SK-N-SH (cell line): ENCODE data around the gene BCL11A. TPM values are rescaled to one million over a fixed set of nuclear protein-coding genes. Genes with fewer than 3 reads are reported as not detected.

Experiments
- CTCF ChIA-PET: fragments of 300-600, 350-600 bp; formaldehyde crosslinking; extraction: SDS; loops from one replicate; lab custom pipeline; 2021; lab: Yijun Ruan, JAX
- POLR2A ChIA-PET: fragments of 350-600 bp; sonication (Branson Sonifier 250); formaldehyde crosslinking; extraction: SDS; loops from one replicate; lab custom pipeline; 2020; ENCODE audit warnings: antibody characterized with exemption, inconsistent platforms; lab: Yijun Ruan, JAX
- DNase-seq: peaks from one replicate; pipeline ENCODE4 v3.0.0; 2012
- H2AFZ ChIP-seq: fragments of 200-600 bp; sonication (generic); 2 replicates; pipeline ENCODE4 v1.8.1; 2016; ENCODE audit warnings: antibody characterized with exemption, mild to moderate bottlenecking, low read depth
- H3F3A ChIP-seq: fragments of 200-600 bp; sonication (generic); replicated peaks from 2 replicates; pipeline ENCODE3; 2016; ENCODE audit warnings: antibody characterized with exemption, mild to moderate bottlenecking; ENCODE audit not compliant: insufficient read depth
- H3K27ac ChIP-seq, 2 experiments: fragments of 200-500 bp in 1 of 2; fragments of 200-600 bp in 1 of 2; sonication (Bioruptor generic) in 1 of 2; sonication (generic), shearing (Covaris generic) in 1 of 2; 2 replicates each; pipeline versions ENCODE4 v1.5.1 to v1.6.1; 2014 to 2016; ENCODE audit warnings: low read depth in 2 of 2, inconsistent platforms in 1 of 2, low read length in 1 of 2, mild to moderate bottlenecking in 1 of 2, mixed read lengths in 1 of 2
- H3K27me3 ChIP-seq: fragments of 200-600 bp; sonication (generic), shearing (Covaris generic); 2 replicates; pipeline ENCODE4 v1.6.1; 2016; ENCODE audit warnings: mixed run types; ENCODE audit not compliant: insufficient read depth
- H3K36me3 ChIP-seq, 2 experiments: fragments of 200-500 bp in 1 of 2; fragments of 200-600 bp in 1 of 2; sonication (Bioruptor generic) in 1 of 2; sonication (generic) in 1 of 2; replicated peaks in 1 of 2; 2 replicates each; pipeline versions ENCODE3 to v1.5.1; 2014 to 2016; ENCODE audit warnings: low read length in 1 of 2, mild to moderate bottlenecking in 1 of 2; ENCODE audit not compliant: insufficient read depth in 2 of 2, control insufficient read depth in 1 of 2
- H3K4me1 ChIP-seq, 2 experiments: fragments of 200-500 bp in 1 of 2; fragments of 200-600 bp in 1 of 2; sonication (Bioruptor generic) in 1 of 2; sonication (generic), shearing (Covaris generic) in 1 of 2; 2 replicates each; pipeline versions ENCODE4 v1.5.1 to v1.6.1; 2014 to 2016; ENCODE audit warnings: low read depth in 1 of 2, low read length in 1 of 2, mixed run types in 1 of 2; ENCODE audit not compliant: insufficient read depth in 2 of 2, control insufficient read depth in 1 of 2
- H3K4me2 ChIP-seq: fragments of 200-600 bp; sonication (generic), shearing (Covaris generic); 2 replicates; pipeline ENCODE4 v1.6.1; 2017; ENCODE audit warnings: mixed run types
- H3K4me3 ChIP-seq, 2 experiments: fragments of 200-500 bp in 1 of 2; fragments of 200-600 bp in 1 of 2; sonication (Bioruptor generic) in 1 of 2; sonication (generic), shearing (Covaris generic) in 1 of 2; 2 replicates each; pipeline versions ENCODE4 v1.5.1 to v1.8.1; 2014 to 2016; ENCODE audit warnings: low read depth in 2 of 2, inconsistent platforms in 1 of 2, low read length in 1 of 2, mild to moderate bottlenecking in 1 of 2, mixed read lengths in 1 of 2, moderate library complexity in 1 of 2
- H3K79me2 ChIP-seq: fragments of 200-600 bp; sonication (generic); 2 replicates; pipeline ENCODE4 v1.8.1; 2017; ENCODE audit warnings: mild to moderate bottlenecking; ENCODE audit not compliant: insufficient read depth
- H3K9ac ChIP-seq: fragments of 200-600 bp; sonication (generic); 2 replicates; pipeline ENCODE4 v1.6.1; 2017; ENCODE audit warnings: mixed run types
- H3K9me2 ChIP-seq: fragments of 200-600 bp; sonication (generic); 2 replicates; pipeline ENCODE4 v1.6.1; 2017; ENCODE audit warnings: mixed run types
- H3K9me3 ChIP-seq: fragments of 200-600 bp; sonication (generic); 2 replicates; pipeline ENCODE4 v1.6.1; 2017; ENCODE audit warnings: mixed run types, mild to moderate bottlenecking, moderate library complexity
- H4K20me1 ChIP-seq: fragments of 200-600 bp; sonication (generic); 2 replicates; pipeline ENCODE4 v1.6.1; 2017; ENCODE audit warnings: mild to moderate bottlenecking, mixed run types; ENCODE audit not compliant: insufficient read depth
- CHD2 ChIP-seq: fragments of 150-350 bp; IDR thresholded peaks from 2 replicates; pipeline ENCODE4 v1.6.1; 2018; ENCODE audit warnings: low read length; ENCODE audit not compliant: partially characterized antibody
- EP300 ChIP-seq, 2 experiments: IDR thresholded peaks; 2 replicates each; pipeline versions ENCODE4 v1.4.0 to v1.6.1; 2012; ENCODE audit warnings: borderline replicate concordance in 1 of 2, low read depth in 1 of 2, low read length in 1 of 2
- FOXM1 ChIP-seq: IDR thresholded peaks from 2 replicates; pipeline ENCODE4 v1.4.0; 2012; ENCODE audit warnings: low read depth, mild to moderate bottlenecking
- GABPA ChIP-seq: IDR thresholded peaks from 2 replicates; pipeline ENCODE4 v1.4.0; 2012; ENCODE audit warnings: low read depth, mild to moderate bottlenecking
- IRF3 ChIP-seq: fragments of 150-350 bp; IDR thresholded peaks from 2 replicates; pipeline ENCODE4 v1.6.1; 2016; ENCODE audit warnings: mild to moderate bottlenecking, low read depth, low read length
- MAX ChIP-seq: IDR thresholded peaks from 2 replicates; pipeline ENCODE4 v1.4.0; 2012; ENCODE audit warnings: low read depth
- MEF2A ChIP-seq: IDR thresholded peaks from 2 replicates; pipeline ENCODE4 v1.4.0; 2012; ENCODE audit warnings: low read depth, borderline replicate concordance
- NFIC ChIP-seq: IDR thresholded peaks from 2 replicates; pipeline ENCODE4 v1.4.0; 2012; ENCODE audit warnings: borderline replicate concordance
- NRF1 ChIP-seq: IDR thresholded peaks from 2 replicates; pipeline ENCODE4 v1.6.1; 2012; ENCODE audit warnings: low read depth, mild to moderate bottlenecking, low read length
- POLR2AphosphoS5 ChIP-seq: IDR thresholded peaks from 2 replicates; pipeline ENCODE4 v1.6.1; 2012; ENCODE audit warnings: low read depth, low read length
- RCOR1 ChIP-seq: fragments of 150-350 bp; IDR thresholded peaks from 2 replicates; pipeline ENCODE4 v1.6.1; 2017; ENCODE audit warnings: antibody characterized with exemption, low read length
- RXRA ChIP-seq: IDR thresholded peaks from 2 replicates; pipeline ENCODE4 v1.4.0; 2012; ENCODE audit warnings: low read depth, mild to moderate bottlenecking, borderline replicate concordance
- TAF1 ChIP-seq: IDR thresholded peaks from 2 replicates; pipeline ENCODE4 v1.6.1; 2012; ENCODE audit warnings: low read depth, mild to moderate bottlenecking, low read length, moderate library complexity, borderline replicate concordance
- TEAD4 ChIP-seq: IDR thresholded peaks from 2 replicates; pipeline ENCODE4 v1.4.0; 2012; ENCODE audit warnings: mild to moderate bottlenecking, borderline replicate concordance; ENCODE audit not compliant: insufficient read depth
- YY1 ChIP-seq: IDR thresholded peaks from 2 replicates; pipeline ENCODE4 v1.4.0; 2012; ENCODE audit warnings: low read depth, mild to moderate bottlenecking
- WGBS: methylation state at CpG from one replicate; pipeline ENCODE4 v1.1.6; 2017; ENCODE audit warnings: low lambda C conversion rate; 5-methylcytosine and 5-hydroxymethylcytosine counted together
- polyA plus RNA-seq, 3 experiments: library from polyadenylated mRNA; depleted of rRNA; stranded (reverse); fragments of >200 nt; gene quantifications; 2 replicates each; pipeline ENCODE4 v1.2.3, GENCODE V29; 2012
- TF ChIP-seq, protein P1 (sequence below): IDR thresholded peaks from 2 replicates; pipeline ENCODE4; 2012

Gene BCL11A
- polyA plus RNA-seq, 1 of the 3 experiments (the other 2 are of a cell fraction): 1.9 TPM

DNA sequence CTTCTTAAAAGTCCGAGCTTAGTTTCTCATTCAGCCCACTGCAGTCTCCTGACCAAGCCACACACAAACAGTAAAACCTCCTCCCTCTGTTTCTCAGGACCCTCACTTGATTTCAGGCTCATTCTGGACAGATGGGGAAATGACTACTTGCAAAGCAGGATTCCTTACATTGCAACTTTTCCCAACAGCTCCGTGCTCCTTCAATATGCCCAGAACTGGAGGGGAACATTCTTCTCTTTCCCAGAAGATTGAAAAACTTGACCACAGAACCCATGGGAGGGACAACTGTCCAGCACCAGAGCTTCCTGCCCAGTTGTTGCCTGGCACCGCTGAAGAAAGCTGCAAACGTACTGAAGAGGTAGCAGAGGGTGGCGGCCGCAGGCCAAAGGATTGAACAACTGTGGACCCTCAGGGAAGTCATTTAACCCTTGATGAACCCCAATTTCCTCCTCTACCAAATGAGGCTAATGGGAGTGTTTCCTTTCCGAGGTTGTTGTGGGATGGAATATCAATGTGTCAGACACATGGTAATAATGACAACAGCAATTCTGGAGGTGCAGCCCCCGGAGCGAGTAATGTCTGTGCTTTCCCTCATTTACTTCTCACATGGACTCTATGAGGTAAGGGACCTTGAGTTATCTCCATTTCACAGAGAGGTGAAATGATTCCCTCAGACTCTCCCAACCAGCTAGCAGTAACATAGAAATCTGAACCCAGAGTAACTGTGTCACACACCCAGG is 25.0 kb downstream of the BCL11A start (continued):
- TF ChIP-seq TAF1: no peak
- TF ChIP-seq RXRA: no peak
- no peak for TF ChIP-seq EP300 (IDR thresholded peaks at IDR 0.05; ENCODE audit: borderline replicate concordance in 1 of 2, low read depth in 1 of 2, low read length in 1 of 2)
- no peak for TF ChIP-seq IRF3
- no peak for TF ChIP-seq CHD2
- TF ChIP-seq MAX: no peak
- TF ChIP-seq TEAD4: no peak
- no peak for TF ChIP-seq MEF2A
- TF ChIP-seq, all 33 proteins: peak for 0

GRCh38 chr2:60527762-60528161 is 25.7 kb downstream of the BCL11A start:
- POLR2A ChIA-PET: interaction anchor here (0.7 kb wide), 1 partner anchor 13 kb away, joined by 3 read pairs; no protein-coding TSS in a partner anchor
- WGBS: 79% methylated on average over 8 of the region's 8 CpGs
- no peaks in the 10 kb centered on the region for H3K27me3 ChIP-seq
- no peaks in the 10 kb centered on the region for H3K9me3 ChIP-seq
- no peak overlapping the region for H3K9ac ChIP-seq
- no peak overlapping the region for H3K27ac ChIP-seq
- TF ChIP-seq FOXM1: no peak
- TF ChIP-seq NFIC: no peak
- TF ChIP-seq, protein P1, sequence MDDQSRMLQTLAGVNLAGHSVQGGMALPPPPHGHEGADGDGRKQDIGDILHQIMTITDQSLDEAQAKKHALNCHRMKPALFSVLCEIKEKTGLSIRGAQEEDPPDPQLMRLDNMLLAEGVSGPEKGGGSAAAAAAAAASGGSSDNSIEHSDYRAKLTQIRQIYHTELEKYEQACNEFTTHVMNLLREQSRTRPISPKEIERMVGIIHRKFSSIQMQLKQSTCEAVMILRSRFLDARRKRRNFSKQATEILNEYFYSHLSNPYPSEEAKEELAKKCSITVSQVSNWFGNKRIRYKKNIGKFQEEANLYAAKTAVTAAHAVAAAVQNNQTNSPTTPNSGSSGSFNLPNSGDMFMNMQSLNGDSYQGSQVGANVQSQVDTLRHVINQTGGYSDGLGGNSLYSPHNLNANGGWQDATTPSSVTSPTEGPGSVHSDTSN: no peak
- no peak for TF ChIP-seq RCOR1
- TF ChIP-seq POLR2AphosphoS5: no peak
- no peak for TF ChIP-seq RXRA
- no peak for TF ChIP-seq NRF1
- TF ChIP-seq GABPA: no peak
- TF ChIP-seq YY1: no peak
- TF ChIP-seq MEF2A: no peak
- TF ChIP-seq, all 33 proteins: peak for 0
- Histone ChIP-seq H3F3A (no peaks in the 10 kb centered on the region), H3K4me2 (no peak overlapping the region), H3K4me1 (peaks cover 11 to 19% of the 10 kb centered on the region in 2 experiments), H4K20me1 (no peaks in the 10 kb centered on the region), H3K9me2 (no peaks in the 10 kb centered on the region), H3K4me3 (no peak overlapping the region), H3K36me3 (no peaks in the 10 kb centered on the region), H3K79me2 (peaks cover 31% of the 10 kb centered on the region; the same call in 1 of the 2 replicates), H2AFZ (no peak overlapping the region)
- CTCF ChIA-PET: interaction anchor here (1.0 to 2.5 kb wide), 3 partner anchors 22 to 53 kb away, joined by 3 to 9 read pairs (median 3); no protein-coding TSS in a partner anchor
- DNase-seq: no peak
